Measurements from ENCODE around the gene AGBL1.

Gene AGBL1

DNA sequence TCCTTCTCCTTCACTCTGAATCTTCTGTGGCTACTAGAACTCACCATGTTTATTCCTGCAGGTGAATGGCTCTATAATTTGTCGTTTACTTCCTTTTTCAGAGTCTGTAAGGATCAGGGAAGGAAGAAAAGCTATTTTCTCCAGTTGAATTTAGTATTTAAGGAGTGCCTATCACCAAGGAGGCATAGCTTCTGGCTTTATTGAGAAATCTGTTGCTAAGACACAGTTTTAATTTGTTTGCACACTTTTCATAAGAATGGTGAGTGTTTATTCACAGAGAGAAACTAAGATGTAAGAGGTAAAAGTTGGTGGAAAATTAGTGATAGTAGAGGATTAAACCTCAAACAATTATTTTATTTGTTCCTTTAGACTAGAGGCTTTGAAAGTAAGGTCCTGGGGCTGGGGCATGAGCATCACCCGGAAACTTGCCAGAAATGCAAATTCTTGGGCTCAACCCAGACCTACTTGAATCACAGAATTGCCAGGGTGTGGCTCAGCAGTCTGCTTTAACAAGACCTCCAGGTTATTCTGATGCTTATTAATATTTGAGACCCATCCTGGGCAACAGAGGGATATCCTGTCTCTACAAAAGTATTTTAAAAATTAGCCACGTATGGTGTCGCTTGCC, 461.3 kb downstream of the AGBL1 start:
- no peak for DNase-seq

GRCh38 chr15:86541540-86541939, 461.9 kb downstream of the AGBL1 start:
- DNase-seq: no peak

DNA sequence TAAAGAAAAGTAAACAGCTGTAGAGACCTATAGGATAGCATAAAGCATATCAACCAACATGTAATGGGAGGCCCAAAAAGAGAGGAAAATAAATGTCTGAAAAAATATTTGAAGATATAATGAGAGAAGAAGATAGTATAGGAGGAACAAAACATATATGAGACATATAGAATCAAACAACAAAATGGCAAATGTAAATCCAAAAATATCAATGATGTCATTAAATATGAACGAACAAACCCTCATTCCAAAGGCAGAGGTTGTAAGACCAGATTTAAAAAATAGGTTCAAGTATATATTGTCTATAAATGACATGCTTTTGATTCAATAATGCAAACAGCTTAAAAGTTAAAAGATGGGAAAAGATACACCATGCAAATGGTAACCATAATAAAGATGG, 470.4 kb downstream of the AGBL1 start:
- DNase-seq: no peak

GRCh38 chr15:86553108-86553507, 473.4 kb downstream of the AGBL1 start:
- no peak for DNase-seq

DNA sequence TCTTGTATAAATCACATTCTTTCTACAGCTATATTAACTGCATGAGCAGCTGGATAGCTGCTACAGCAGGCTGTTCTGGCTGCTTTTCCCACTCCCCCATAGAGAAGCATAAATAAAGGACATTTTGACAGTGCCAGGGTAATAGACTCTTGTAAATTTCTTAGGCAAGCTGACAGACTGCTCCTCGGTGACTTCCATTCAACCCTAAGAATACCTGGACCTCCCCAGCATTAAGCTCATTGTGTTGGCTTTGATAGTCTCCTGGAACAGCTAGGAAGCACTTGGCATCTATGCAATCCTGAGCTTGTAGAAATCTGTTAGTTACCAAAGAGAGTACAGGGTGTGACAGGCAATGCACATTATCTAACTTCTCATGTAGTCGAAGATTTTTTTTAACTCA, 475.4 kb downstream of the AGBL1 start:
- no peak for DNase-seq

DNA sequence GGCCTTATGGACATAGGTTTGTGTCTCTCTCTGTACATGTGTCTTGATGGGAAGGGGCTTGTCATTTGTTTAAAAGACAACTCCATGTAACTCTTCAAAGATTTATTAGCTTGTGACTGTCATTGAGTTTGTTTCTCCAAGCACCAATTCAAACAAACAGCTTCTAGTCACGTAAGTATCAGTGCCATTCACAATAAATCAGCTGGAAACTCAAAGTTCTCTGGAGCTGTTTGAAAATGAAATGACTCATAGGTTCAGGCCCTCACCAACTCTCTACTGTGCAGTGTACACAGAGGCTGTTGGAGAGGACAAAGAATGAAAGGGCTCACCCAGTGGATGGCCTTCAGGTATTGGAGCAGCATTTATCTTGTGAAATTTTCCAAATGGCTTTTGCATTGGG, 476.3 kb downstream of the AGBL1 start:
- DNase-seq: no peak

DNA sequence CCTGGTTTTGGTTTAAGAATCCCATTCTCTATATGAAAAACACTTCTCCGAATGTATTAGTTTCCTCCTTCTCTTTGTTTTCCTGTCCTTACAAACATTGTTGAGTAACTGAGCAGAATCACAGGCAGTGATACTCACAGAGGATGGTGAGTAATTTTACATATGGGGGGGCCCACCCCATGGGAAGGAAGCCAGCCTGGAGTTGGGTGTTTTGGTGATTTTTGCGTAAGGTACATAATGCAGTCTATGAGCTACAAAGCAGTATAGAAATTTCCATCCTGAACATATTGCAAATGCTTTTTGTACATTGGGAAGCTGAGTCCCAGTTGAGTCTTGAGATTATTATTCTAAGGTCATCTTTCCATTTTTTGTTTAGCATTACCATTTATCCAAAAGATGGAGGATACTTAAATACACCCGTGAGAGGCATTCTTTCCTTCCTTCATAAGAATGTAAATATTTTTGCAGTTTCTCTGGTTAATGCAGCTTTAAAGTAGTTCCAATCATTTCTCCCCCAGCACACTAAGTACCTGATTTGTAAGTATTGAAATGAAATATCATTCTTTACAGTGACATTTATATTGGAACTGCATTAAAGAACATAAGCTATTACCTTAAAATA, 476.8 kb downstream of the AGBL1 start:
- DNase-seq: no peak

- no peak for DNase-seq
These were observed 477.4 kb downstream of the AGBL1 start for GRCh38 chr15:86557018-86557550.

GRCh38 chr15:86558252-86558651, 478.6 kb downstream of the AGBL1 start:
- no peak for DNase-seq

GRCh38 chr15:86558686-86559085, 479.0 kb downstream of the AGBL1 start:
- DNase-seq: no peak

GRCh38 chr15:86568378-86568777, 488.7 kb downstream of the AGBL1 start:
- no peak for DNase-seq

DNA sequence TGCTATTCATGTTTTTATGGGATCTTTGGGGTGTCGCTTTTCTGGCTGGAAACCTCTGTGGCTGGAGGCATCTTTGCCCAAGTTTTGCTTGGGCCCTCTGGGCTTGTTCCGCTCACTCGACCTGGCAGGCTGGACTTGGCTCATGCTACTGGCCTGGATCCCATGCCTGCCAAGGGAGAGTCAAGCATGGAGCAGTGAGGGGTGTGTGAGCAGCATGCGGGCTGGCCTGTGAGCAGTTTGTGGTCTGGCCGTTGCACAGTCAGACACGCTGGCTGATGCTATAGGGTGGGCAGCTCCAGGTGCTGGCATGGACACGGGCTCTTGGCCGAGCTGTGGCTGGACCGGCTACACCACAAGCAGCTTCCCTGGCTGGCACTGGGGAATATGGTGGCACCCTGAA, 491.1 kb downstream of the AGBL1 start:
- no peak for DNase-seq

DNA sequence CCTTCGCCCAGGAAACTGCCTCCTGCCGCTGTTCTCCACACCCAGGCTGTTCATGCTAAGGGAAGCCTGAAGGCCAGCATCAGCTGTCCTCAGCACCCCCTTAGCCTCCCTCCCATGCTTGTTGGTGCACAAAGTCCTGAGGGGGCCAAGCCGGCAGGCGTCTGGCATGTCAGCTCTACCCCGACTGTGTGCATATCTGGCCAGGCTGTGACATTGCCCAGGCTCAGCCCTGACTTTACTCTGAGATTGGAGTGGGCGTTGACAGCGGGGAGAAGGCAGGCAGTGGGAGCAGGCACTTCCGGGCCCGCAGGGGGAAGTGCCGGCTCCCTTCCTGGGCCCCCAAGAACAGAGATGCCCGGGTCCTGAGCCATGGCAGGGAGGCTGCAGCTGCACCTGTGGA, 492.2 kb downstream of the AGBL1 start:
- no peak for DNase-seq

GRCh38 chr15:86572368-86572841, 492.7 kb downstream of the AGBL1 start:
- no peak for DNase-seq

DNA sequence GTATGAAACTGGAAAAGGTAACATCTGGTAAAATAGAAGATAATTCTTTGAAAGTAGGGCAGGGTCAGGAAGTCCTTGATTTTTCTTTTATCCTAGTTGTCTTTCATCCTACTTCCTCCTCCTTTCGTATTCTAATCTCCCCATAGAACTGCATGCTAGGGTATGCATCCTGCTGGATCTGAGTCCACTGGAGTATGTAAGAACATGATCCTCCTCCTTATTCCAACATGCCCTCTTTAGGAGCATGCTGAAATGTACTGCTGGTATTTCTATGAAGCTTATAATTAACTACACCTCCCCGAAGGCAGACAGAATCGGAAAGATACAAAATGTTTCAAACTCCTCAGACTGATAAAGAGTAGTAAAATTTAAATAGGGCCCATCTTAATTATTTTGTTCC, 493.8 kb downstream of the AGBL1 start:
- DNase-seq: no peak

DNA sequence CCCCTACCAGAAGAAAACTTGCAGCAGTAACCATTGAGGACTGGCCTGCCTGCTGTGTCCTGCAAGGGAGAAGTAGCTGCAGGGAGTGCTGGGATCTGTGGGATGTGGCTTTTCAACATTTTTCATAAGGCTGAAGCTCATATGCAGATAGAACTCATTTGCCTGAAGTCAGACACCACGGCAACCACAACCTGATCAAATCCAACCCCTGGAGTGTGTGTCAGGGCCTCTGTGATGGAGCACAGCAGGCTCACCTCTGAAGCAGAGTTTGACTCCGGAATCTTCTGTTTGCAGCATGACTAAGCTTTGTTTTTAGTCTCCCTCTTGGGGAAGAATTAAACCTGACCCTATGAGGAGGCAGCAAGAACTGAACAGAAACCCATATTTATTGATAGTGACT, 508.7 kb downstream of the AGBL1 start:
- no peak for DNase-seq

DNA sequence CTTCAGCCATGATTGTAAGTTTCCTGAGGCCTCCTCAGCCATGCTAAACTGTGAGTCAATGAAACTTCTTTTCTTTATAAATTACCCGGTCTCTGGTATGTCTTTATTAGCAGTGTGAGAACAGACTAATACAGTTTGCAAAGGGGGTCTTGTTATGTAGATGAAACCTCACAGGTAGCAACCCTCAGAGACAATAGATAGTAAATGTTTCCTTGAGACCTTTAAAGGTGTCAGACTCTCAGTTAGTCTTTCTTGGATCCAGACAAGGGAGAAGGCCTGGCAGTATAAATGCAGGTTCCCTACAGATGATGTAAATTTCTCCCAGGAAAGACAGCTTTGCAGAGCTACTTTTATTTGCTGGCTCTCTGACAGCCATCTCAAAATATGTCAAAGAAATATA, 510.8 kb downstream of the AGBL1 start:
- no peak for DNase-seq

DNA sequence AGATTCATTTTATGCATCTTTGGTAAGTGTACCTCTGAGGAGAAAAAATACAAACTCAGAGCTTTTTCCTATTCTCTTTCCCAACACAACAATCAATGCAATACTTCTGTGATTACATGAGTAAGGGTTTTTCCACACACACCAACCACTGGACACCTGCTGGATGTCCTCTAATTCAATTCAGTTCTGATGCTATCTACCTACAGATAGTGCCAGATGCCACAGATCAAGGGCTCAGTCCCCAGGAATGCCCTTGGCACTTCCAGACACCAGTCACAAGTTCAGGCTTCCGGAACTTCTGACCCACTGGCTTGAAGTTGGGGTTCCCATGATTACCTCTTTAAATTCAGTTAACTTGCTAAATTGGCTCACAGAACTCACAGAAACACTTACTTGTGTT, 511.5 kb downstream of the AGBL1 start:
- DNase-seq: no peak

- DNase-seq: no peak
These were observed 512.5 kb downstream of the AGBL1 start for GRCh38 chr15:86591994-86592735.

DNA sequence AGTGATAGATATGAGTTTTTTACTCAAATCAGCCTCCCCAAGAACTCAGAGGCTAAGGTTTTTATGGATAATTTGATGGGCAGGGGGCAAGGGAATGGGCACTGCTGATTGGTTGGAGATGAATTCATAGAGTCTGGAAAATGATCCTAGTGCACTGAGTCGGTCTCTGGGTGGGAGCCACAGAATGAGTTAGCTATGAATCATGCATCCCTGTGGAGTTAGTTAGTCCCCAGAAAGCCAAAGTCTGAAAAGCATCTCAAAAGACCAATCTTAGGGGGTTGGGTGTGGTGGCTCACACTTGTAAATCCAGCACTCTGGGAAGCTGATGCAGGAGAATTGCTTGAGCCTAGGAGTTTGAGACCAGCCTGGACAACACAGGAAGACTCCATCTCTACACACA, 516.1 kb downstream of the AGBL1 start:
- DNase-seq: no peak

- no peak for DNase-seq
These were observed 523.8 kb downstream of the AGBL1 start for GRCh38 chr15:86603466-86603865.

GRCh38 chr15:86608461-86609205, 529.0 kb downstream of the AGBL1 start:
- DNase-seq: no peak

DNA sequence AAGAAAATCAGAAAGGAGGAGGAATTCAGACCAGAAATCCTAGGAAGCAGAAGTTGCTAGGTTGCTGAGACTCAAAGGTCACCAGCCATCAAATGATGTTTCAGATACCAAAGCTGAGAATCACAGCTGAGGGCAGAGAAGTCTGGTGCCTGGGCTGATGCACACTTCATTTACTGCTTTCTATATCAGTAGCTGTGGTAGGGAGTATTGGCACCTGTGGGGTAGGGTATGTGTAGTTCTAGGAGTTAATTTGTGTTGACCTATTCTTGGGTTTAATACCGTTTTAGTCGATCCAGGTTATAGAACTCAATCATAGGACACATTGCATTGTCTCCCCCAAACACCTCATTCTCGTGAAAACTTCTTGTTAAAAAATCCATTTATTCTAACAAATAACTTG, 529.6 kb downstream of the AGBL1 start:
- no peak for DNase-seq

All from NCI-H1092 treated with DMSO at 0.1 percent for 48 hours (cell line).